ENCODE results near the gene CCDC154. TPM values are rescaled to one million over a fixed set of nuclear protein-coding genes. Genes with fewer than 3 reads are reported as not detected.

CCDC154 gene
- total RNA-seq, 1 donor from 2014 or later = 2.5 TPM

DNA sequence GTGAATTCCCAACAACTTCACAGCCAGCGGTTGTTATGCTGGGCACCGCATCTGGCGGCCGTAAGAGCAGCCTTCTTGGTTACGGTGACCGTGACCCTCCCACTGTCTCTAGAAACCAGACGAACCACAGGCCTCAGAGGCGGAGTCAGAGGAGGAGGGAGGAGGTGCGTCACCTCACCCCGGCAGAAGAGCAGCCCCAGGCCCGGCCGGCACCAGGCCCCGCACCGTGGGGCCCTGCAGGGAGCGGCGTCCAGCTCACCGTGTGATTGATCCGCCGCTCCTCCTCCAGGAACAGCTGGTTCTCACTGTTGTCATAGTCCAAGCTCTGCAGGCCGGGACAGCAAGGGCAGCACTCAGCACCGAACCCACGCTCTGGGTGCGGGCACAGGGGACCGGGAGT lies 16.8 kb upstream of the CCDC154 start:
- Mint-ChIP-seq H3K4me1 (ENCODE audit: unreplicated experiment) (no peaks in the 10 kb centered on the region), H3K9me3 (ENCODE audit: unreplicated experiment) (no peaks in the 10 kb centered on the region), H3K27ac (ENCODE audit: unreplicated experiment) (no peak overlapping the region)

DNA sequence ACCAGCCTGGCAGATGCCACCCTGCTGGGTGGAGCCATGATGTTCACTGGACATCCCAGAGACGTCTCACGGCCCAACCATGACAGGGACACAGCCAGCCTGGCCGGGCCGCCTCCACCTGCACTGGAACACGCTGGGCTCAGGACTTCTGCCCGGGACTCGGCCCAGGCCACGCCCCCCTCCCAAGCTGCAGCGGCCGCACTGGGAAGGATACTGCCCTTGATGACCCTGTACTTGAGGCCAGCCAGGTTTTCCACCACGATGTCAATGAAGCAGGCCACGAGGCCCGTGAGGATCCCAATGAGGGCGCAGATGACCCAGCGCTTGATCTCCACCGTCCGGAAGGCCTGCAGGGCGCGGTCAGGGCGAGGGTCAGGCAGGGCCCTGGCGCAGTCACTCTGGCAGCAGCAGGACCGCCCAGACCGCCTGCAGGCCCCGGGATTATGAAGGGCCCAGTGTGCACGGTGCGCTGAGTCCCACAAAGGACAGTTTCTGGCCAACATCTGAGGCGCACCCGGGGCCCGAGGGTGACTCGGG lies 16.3 kb upstream of the CCDC154 start:
- DNase-seq (ENCODE audit: extremely low spot score, unreplicated experiment) = no peak
- Mint-ChIP-seq H3K27me3 (ENCODE audit: unreplicated experiment) (no peaks in the 10 kb centered on the region), H3K9me3 (ENCODE audit: unreplicated experiment) (no peaks in the 10 kb centered on the region), H3K4me3 (ENCODE audit: unreplicated experiment) (no peak overlapping the region), H3K36me3 (ENCODE audit: unreplicated experiment) (peaks cover 7% of the 10 kb centered on the region), H3K27ac (ENCODE audit: unreplicated experiment) (no peak overlapping the region), H3K4me1 (ENCODE audit: unreplicated experiment) (no peaks in the 10 kb centered on the region)
- TF ChIP-seq, protein P1, sequence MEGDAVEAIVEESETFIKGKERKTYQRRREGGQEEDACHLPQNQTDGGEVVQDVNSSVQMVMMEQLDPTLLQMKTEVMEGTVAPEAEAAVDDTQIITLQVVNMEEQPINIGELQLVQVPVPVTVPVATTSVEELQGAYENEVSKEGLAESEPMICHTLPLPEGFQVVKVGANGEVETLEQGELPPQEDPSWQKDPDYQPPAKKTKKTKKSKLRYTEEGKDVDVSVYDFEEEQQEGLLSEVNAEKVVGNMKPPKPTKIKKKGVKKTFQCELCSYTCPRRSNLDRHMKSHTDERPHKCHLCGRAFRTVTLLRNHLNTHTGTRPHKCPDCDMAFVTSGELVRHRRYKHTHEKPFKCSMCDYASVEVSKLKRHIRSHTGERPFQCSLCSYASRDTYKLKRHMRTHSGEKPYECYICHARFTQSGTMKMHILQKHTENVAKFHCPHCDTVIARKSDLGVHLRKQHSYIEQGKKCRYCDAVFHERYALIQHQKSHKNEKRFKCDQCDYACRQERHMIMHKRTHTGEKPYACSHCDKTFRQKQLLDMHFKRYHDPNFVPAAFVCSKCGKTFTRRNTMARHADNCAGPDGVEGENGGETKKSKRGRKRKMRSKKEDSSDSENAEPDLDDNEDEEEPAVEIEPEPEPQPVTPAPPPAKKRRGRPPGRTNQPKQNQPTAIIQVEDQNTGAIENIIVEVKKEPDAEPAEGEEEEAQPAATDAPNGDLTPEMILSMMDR (IDR thresholded peaks at IDR 0.05) = no peak

More for the DNA sequence above, 16.8 kb upstream of the CCDC154 start:
- TF ChIP-seq, protein P1 (IDR thresholded peaks at IDR 0.05) = no peak
- no peaks in the 10 kb centered on the region for H3K27me3 Mint-ChIP-seq (ENCODE audit: unreplicated experiment)
- H3K4me3 Mint-ChIP-seq (ENCODE audit: unreplicated experiment) = no peak overlapping the region
- peaks cover 7% of the 10 kb centered on the region for H3K36me3 Mint-ChIP-seq (ENCODE audit: unreplicated experiment)
- DNase-seq (ENCODE audit: extremely low spot score, unreplicated experiment) = no peak

DNA sequence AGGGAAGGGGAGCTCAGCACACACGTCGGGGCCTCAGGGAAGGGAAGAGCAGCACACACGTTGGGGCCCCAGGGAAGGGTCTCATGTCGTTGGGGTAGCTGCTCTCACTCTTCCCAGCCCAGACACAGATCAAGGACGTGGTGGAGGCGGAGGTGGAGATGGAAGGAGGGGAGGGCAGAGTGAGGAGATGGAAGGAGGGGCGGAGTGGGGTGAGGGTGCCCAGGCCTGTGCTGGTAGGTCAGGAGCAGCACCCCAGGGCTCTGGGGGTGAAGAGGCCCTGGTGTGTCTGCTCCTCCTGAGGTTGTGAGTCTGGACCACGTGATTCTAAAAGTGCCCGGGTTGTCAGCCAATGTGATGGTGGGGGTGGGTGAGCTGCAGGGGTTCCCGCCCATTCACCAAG lies 15.6 kb upstream of the CCDC154 start:
- no peak overlapping the region for H3K27ac Mint-ChIP-seq (ENCODE audit: unreplicated experiment)
- no peaks in the 10 kb centered on the region for H3K9me3 Mint-ChIP-seq (ENCODE audit: unreplicated experiment)
- no peak overlapping the region for H3K4me3 Mint-ChIP-seq (ENCODE audit: unreplicated experiment)
- no peaks in the 10 kb centered on the region for H3K27me3 Mint-ChIP-seq (ENCODE audit: unreplicated experiment)
- peaks cover 7% of the 10 kb centered on the region for H3K36me3 Mint-ChIP-seq (ENCODE audit: unreplicated experiment)
- no peak for DNase-seq (ENCODE audit: extremely low spot score, unreplicated experiment)
- TF ChIP-seq, protein P1 (IDR thresholded peaks at IDR 0.05) = no peak
- no peaks in the 10 kb centered on the region for H3K4me1 Mint-ChIP-seq (ENCODE audit: unreplicated experiment)

DNA sequence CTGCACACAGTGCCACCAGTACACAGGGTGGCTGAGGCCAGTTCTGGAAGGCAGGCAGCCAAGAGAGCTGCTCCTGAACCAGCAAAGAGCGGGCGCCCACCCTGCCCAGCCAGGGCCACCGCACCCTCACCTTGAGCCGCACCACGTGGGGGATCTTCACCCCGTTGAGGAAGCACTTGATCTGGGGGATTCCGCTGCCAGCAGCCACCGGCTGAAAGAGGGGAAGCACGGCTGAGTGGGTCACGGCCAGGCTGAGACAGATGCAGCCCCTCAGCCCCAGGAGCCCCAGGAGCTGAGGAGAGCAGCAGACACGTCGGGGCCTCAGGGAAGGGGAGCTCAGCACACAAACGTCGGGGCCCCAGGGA lies 14.6 kb upstream of the CCDC154 start:
- TF ChIP-seq, protein P1 (IDR thresholded peaks at IDR 0.05) = no peak
- peaks cover 7% of the 10 kb centered on the region for H3K36me3 Mint-ChIP-seq (ENCODE audit: unreplicated experiment)
- no peak overlapping the region for H3K27ac Mint-ChIP-seq (ENCODE audit: unreplicated experiment)
- H3K4me1 Mint-ChIP-seq (ENCODE audit: unreplicated experiment) = no peaks in the 10 kb centered on the region
- no peak overlapping the region for H3K4me3 Mint-ChIP-seq (ENCODE audit: unreplicated experiment)
- DNase-seq (ENCODE audit: extremely low spot score, unreplicated experiment) = no peak
- no peaks in the 10 kb centered on the region for H3K9me3 Mint-ChIP-seq (ENCODE audit: unreplicated experiment)
- H3K27me3 Mint-ChIP-seq (ENCODE audit: unreplicated experiment) = no peaks in the 10 kb centered on the region

DNA sequence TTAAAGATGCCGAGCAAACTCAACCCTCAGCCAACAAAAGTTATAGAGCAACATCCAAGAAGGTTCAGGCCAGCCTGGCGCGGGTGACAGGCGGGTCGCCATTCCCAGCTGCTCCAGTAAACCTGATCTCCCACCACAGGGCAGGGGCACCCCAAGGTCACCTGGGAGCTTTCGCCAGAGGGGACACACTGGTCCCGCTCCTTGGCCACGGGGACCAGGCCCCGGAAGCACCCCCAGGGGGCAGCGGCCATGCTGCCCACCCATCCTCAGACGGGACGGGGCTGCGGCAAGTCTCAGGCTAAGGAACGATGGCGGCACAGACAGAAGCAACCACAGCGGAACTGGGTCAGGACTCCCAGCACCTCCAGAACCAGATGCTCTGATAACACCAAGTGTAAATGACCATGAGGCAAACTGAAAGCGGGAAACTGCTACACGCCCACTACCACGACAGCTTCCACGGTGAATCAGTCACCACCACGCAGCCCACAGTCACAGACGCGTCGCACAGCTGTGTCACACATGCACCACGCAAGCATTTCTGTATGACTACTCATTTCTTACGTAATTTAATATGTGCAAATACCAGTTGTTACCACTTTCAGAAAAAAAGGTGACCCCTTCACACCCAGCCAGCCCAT lies 14.1 kb upstream of the CCDC154 start:
- H3K27ac Mint-ChIP-seq (ENCODE audit: unreplicated experiment) = no peak overlapping the region
- DNase-seq (ENCODE audit: extremely low spot score, unreplicated experiment) = no peak
- no peaks in the 10 kb centered on the region for H3K4me1 Mint-ChIP-seq (ENCODE audit: unreplicated experiment)

More for the DNA sequence above, 14.1 kb upstream of the CCDC154 start:
- H3K36me3 Mint-ChIP-seq (ENCODE audit: unreplicated experiment) = peaks cover 6% of the 10 kb centered on the region
- TF ChIP-seq, protein P1 (IDR thresholded peaks at IDR 0.05) = no peak
- no peaks in the 10 kb centered on the region for H3K9me3 Mint-ChIP-seq (ENCODE audit: unreplicated experiment)
- no peaks in the 10 kb centered on the region for H3K27me3 Mint-ChIP-seq (ENCODE audit: unreplicated experiment)
- no peak overlapping the region for H3K4me3 Mint-ChIP-seq (ENCODE audit: unreplicated experiment)
